Stimulated activated CD8-positive, alpha-beta memory T cell treated with anti-CD3 and anti-CD28 coated beads, Interleukin-4, amount 100 ng/mL, for 1 hour (primary cell): Measurements from ENCODE around the gene IFI16.
"Not testable (repeated sequence)": the region's sequence is repeated elsewhere in the genome, so short reads cannot be mapped to it uniquely, and the experiment has no call there.

Experiments used
- DNase-seq, 2 donors: peaks; one replicate each; pipeline ENCODE4 v3.0.0-alpha.2; 2020; ENCODE audit warnings: low read depth in 2 of 2, low spot score in 1 of 2

The IFI16 gene

DNA sequence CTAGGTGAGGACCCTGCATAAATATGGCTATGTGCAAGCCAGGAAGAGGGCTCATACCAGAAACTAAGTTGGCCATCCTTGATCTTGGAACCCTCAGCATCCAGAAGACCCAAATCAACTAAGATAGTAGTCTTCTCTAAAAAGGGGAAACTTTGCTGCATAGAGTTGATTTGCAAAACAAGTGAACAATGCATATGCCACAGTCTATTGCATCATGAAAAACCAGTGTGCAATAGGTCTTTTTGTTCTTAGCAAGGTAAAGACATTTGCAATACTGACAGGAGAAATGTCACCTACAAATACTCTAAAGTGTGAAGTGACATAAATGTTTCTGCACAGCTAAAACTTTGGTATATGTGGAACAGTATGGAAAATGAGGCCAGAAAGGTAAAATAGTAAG is 2.0 kb upstream of the IFI16 start:
- DNase-seq, result no peak

DNA sequence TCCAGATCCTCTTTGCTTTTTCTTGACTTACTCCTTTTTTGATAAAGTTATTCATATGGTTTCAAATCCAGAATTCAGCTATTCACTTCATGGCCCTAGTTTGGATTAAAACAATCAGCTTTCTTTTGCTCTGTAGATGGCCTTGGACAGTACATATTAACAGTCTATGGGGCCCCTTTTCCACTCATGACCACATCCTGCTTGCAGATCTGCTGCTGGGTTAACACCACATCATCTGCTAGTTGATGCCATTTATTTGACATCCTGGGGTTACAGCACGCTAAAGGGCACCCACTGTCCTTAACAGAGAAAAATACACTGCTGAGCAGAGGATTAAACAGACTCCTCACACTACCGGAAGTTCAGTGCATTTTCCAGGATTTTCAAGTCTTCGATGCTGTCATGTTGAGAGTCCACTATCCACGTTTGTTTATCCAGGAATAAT is 941 bp upstream of the IFI16 start:
- peak; percentile 28 to 47 for DNase-seq

GRCh38 chr1:159009287-159009686 is 420 bp upstream of the IFI16 start:
- DNase-seq, result no peak

GRCh38 chr1:159010391-159010790 is 684 bp downstream of the IFI16 start:
- DNase-seq, result no peak

GRCh38 chr1:159011001-159011400 is 1.3 kb downstream of the IFI16 start:
- not testable (repeated sequence) for DNase-seq

GRCh38 chr1:159011751-159012150 is 2.0 kb downstream of the IFI16 start:
- DNase-seq, result no peak

DNA sequence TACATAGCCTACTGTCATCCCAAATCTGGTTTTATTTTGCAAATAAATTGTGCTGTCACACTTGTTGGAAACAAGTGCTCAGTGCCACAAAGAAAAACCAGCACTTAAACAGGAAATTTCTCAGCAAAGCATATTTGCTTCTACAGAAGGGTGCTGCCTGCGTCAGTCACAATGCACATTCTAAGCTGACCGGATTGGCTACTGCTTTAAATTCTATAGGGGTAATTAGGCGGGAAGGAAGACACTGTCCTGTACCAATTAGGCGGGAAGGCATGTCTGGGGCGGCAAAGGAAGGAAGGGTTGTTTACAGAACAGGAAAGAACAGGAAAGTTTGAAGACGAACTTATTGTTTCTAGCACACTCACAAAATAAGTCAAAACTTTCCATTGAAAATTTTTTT is 2.8 kb downstream of the IFI16 start:
- no peak for DNase-seq

DNA sequence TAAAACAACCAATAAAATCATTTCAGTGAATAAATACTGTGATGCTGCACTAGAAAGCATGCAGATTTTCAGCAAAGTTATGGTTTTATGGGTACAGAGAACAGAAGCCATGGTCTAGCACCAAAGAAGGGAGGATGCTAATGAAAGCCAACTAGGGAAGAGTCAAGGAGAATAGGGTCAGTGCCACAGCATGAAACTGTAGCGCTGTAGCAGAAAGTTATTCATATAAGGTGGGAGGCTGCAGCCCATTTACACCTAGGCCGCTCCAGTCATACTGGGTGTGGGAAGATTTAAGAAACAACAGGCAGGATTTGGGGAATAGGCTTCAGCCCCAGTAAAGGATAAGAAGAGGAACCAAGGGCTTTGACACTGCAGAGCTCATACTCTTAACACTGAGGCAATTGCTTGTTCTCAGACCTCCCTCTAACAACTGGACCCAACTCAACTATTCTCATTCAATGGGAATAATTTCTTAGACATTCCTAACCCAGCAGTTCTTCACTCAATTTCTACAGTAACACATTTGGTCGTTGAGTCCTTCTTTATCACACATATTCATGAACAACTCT is 4.4 kb downstream of the IFI16 start:
- no peak for DNase-seq

GRCh38 chr1:159014851-159015250 is 5.1 kb downstream of the IFI16 start:
- DNase-seq, result no peak

DNA sequence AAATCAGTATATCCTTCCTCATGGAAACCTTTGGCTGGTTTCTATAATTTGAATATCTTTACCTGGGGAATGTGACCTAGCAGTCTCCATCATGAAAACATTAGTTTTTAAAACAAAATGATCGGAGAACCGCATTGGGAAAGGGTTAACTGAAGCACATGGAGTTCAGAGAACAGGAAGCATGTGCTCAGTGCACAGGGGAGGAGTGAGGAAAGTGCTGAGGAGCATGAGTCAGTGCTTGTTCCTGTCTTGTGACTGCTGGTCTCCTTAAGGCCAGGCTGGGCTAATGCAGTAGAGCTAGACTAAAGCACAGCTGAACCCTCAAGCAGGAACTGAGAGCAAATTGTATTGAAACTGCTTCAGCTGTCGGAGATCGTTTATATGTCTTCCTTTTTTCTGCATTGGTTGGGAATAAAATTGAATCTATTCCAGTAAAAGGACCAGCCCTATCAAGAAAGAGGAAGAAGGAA is 5.8 kb downstream of the IFI16 start:
- peak; percentile 23 to 50 for DNase-seq

- DNase-seq, result no peak
Observed at GRCh38 chr1:159023723-159024122, 14.0 kb downstream of the IFI16 start.

GRCh38 chr1:159025043-159025442 is 15.3 kb downstream of the IFI16 start:
- DNase-seq, result no peak

- not testable (repeated sequence) for DNase-seq
Observed at GRCh38 chr1:159026841-159027240, 17.1 kb downstream of the IFI16 start.

- DNase-seq, result no peak
Observed at GRCh38 chr1:159030311-159030710, 20.6 kb downstream of the IFI16 start.

DNA sequence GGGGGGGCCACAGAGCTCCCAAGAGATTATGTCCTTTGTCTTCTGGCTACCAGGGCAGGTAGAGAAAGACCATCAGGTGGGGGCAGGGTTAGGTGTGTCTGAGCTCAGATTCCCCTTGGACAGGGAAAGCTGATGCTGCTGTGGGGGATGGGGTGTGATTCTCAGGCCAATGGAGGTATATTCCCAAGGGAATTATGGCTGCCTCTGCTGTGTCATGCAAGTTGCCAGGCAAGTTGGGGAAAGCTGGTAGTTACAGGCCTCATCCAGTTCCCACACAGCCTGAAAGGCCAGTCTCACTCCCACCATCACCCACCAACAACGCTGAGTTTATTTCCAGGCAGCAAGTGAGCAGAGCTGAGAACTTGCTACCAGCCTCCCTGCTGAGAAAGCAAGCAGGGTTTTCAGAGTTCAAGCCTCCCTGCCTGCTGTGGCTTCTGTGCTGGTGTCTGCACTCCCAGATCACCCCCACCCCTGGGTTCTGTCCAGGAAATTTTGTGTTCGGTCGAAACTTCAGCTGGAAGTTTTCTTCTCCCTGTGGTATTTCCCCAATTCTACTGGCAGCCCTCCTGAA is 21.3 kb downstream of the IFI16 start:
- no peak for DNase-seq

DNA sequence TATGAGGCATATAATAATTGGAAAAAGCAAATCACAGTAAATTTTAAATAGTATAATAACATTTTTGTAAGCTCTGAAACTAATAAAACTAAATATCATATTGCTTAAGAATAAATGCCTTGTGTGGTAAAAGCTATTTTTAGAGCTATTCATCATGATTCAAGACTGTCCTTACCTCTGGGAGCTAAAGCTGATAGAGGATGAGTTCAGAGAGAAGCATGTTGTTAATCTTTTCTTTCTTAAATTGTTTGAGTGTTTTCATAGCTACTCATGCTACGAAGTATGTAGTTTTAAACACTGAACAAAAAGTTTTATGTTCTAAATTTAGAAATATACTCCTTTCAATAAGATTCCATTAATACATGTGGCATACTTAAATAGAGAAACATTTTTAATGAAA is 30.5 kb downstream of the IFI16 start:
- DNase-seq, result no peak

DNA sequence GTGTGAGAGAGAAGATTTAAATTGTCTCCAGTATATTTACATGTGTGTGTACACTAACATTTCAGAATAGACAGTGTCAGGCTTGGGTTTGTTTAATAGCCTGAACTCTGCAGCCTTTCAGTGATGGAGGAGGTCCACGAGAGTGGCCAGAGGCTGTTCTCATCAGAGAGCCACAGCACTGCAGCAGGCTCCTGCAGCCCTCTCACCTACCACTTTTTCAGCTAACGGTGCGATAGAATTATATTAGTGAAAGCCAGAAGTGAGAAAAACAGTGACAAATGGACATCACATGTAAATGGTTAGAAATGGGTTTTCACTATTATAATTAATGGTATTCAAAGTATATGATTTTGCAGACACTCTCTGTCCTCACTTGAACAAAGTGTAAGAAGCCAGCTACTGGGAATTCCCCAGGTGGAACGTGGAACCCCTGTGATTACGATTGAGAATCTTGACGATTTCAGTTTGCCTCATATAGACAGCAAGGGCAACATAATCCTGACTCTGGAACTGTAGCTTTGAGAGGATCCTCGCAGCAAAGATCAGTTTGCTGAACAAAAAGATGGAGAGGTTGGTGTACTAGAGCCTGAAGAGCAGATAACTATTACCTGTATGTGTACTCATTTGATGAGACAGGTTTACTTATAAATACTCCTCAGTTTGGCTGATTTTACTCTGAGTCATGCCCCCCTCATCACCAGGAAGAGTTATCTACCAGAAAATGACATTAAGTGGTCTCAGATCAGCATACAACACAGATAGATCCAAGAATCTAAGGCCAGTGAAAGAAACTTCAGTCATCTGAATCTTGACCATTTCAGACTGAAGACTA is 31.4 kb downstream of the IFI16 start:
- no peak for DNase-seq

DNA sequence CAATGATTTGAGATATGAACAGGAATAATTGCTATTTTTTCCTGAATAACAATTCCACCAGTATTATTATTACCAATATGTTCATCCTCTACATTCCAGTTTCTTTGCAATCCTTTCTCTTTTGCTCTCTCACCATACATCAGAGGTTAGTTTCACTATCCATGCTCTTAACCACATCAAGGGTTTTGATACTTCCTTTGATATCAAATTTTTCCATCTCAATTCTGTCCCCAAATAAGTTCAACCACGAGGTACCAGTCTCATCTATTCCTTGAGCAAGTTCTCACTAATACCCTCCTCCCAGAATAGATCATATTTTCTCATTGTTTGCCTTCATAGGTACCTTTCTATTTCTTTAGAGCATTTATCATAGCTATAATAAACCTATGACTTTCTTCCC is 36.8 kb downstream of the IFI16 start:
- not testable (repeated sequence) for DNase-seq

- no peak for DNase-seq
Observed at GRCh38 chr1:159051436-159051835, 41.7 kb downstream of the IFI16 start.

GRCh38 chr1:159054427-159054826 is 44.7 kb downstream of the IFI16 start:
- no peak for DNase-seq

- DNase-seq, result no peak
Observed at GRCh38 chr1:159055181-159055641, 45.5 kb downstream of the IFI16 start.

- no peak for DNase-seq
Observed at GRCh38 chr1:159056069-159056698, 46.5 kb downstream of the IFI16 start.
